ENCODE measurements around the gene OTUB1. TPM values are rescaled to one million over a fixed set of nuclear protein-coding genes. Genes with fewer than 3 reads are reported as not detected.
A peak's percentile ranks its signal among the peaks of the same experiment; 100 is the strongest.

OTUB1 gene
- total RNA-seq, 1 experiment from 2014 or later: 87.0 TPM

DNA sequence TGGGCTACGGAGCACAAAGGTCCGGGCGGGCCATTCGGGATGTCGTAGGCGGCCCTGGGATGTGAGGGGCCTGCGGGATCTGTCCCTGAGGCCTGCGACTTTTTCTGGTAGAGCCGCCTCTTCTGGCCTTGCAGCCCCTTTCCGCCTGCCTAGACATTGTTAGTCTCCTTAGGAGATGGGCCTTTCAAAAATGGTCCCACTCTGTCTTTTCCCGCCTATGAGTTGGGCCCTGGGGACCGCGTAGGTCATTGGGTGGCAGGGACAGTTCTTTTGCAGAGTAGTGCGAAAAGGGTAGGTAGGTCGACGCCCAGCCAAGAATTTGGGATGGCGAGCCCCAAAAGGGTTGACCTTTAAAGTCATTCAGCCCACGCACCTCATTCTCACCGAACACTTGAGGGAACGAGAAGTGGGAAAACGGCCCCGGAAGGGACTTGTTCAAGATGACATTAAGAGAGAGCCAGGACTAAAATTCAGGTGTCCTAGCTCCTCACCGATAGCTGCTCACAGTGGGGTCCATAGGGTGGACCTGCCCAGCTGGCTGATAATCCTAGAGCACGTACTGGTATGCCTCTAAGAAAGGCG, 785 bp downstream of the OTUB1 start:
- Histone ChIP-seq H3K79me2 (ENCODE audit: insufficient read depth, low read length) (peaks cover 46% of the 10 kb centered on the region), H3K9me3 (ENCODE audit: control insufficient read depth in 1 of 2, insufficient read depth in 1 of 2, low read depth in 1 of 2, low read length in 2 of 2) (no peaks in the 10 kb centered on the region), H3K9me2 (ENCODE audit: insufficient read depth) (no peaks in the 10 kb centered on the region), H3K4me3 (replicated peaks in 1 of 2; ENCODE audit: low read depth in 1 of 2, low read length in 2 of 2) (peak overlapping the region; percentile 76 to 86), H3K9ac (ENCODE audit: low read length) (peak overlapping the region; percentile 85), H4K20me1 (ENCODE audit: insufficient read depth) (no peaks in the 10 kb centered on the region), H3K27me3 (ENCODE audit: insufficient read depth, low read length) (no peaks in the 10 kb centered on the region), H3K27ac (ENCODE audit: low read depth, low read length) (peak overlapping the region; percentile 86), H2AFZ (ENCODE audit: low read depth, low read length, poor library complexity, severe bottlenecking) (no peak overlapping the region), H3K36me3 (ENCODE audit: control insufficient read depth in 1 of 2, insufficient read depth in 2 of 2, low read length in 2 of 2) (peaks cover 8 to 28% of the 10 kb centered on the region in 2 experiments), H3K4me1 (ENCODE audit: control insufficient read depth in 1 of 2, insufficient read depth in 2 of 2, low read length in 2 of 2) (peaks cover 7 to 28% of the 10 kb centered on the region in 2 experiments), H3K4me2 (ENCODE audit: low read length) (peak overlapping the region; percentile 86)
- intact Hi-C loops (cut with micrococcal nuclease): loop anchor here (1.0 kb wide), 1 partner anchor 49 kb away; no protein-coding TSS in a partner anchor
- ChIA-PET CTCF (no interaction called here), RAD21 (ENCODE audit: low non-redundant PET in 1 of 2, low total read pairs in 2 of 2, uncharacterized antibody in 2 of 2, unreplicated experiment in 2 of 2) (no interaction called here), POLR2A (no interaction called here)
- TSS peak; percentile 77 for BruUV-seq (replicated peaks)
- TF ChIP-seq, protein P1, sequence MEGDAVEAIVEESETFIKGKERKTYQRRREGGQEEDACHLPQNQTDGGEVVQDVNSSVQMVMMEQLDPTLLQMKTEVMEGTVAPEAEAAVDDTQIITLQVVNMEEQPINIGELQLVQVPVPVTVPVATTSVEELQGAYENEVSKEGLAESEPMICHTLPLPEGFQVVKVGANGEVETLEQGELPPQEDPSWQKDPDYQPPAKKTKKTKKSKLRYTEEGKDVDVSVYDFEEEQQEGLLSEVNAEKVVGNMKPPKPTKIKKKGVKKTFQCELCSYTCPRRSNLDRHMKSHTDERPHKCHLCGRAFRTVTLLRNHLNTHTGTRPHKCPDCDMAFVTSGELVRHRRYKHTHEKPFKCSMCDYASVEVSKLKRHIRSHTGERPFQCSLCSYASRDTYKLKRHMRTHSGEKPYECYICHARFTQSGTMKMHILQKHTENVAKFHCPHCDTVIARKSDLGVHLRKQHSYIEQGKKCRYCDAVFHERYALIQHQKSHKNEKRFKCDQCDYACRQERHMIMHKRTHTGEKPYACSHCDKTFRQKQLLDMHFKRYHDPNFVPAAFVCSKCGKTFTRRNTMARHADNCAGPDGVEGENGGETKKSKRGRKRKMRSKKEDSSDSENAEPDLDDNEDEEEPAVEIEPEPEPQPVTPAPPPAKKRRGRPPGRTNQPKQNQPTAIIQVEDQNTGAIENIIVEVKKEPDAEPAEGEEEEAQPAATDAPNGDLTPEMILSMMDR (IDR thresholded peaks at IDR 0.05 in 2 of 3, conservative IDR thresholded peaks at IDR 0.05 in 1 of 3; ENCODE audit: borderline replicate concordance in 1 of 3, insufficient read depth in 1 of 3, low read depth in 2 of 3, low read length in 2 of 3): no peak
- no peak for TF ChIP-seq YY1 (IDR thresholded peaks at IDR 0.05; ENCODE audit: extremely low read depth, insufficient replicate concordance, low read depth, low read length)
- TF ChIP-seq, protein P2, sequence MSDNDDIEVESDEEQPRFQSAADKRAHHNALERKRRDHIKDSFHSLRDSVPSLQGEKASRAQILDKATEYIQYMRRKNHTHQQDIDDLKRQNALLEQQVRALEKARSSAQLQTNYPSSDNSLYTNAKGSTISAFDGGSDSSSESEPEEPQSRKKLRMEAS (IDR thresholded peaks at IDR 0.05): no peak
- no peak for TF ChIP-seq EZH2 (IDR thresholded peaks at IDR 0.05)
- TF ChIP-seq ZFX (IDR thresholded peaks at IDR 0.05): peak; percentile 56; the same call in 1 of the 2 replicates
- TF ChIP-seq EZH2phosphoT487 (IDR thresholded peaks at IDR 0.05; ENCODE audit: borderline replicate concordance): no peak
- no peak for TF ChIP-seq TCF7L2 (IDR thresholded peaks at IDR 0.05; ENCODE audit: borderline replicate concordance, extremely low read depth, insufficient read depth, insufficient read length)
- no peak for TF ChIP-seq POLR2A (IDR thresholded peaks at IDR 0.05; ENCODE audit: borderline replicate concordance, extremely low read depth, insufficient read depth, insufficient read length)
- ATAC-seq (peak; percentile 36; the same call in 1 of the 2 replicates), DNase-seq (ENCODE audit: low read depth, low spot score) (no peak)
